GM06990 (cell line): ENCODE measurements around the gene SRXN1.

ENCODE experiments used
- DNase-seq: peaks from one replicate; pipeline ENCODE4 v3.0.0-alpha.2; 2011; ENCODE audit not compliant: insufficient read length; ENCODE audit errors: extremely low read depth
- H3K27me3 ChIP-seq: replicated peaks from 2 replicates; pipeline ENCODE4 v1.6.0; 2011; ENCODE audit warnings: low read length; ENCODE audit not compliant: control insufficient read depth, insufficient read depth
- H3K36me3 ChIP-seq: 2 replicates; pipeline ENCODE4 v1.5.1; 2011; ENCODE audit warnings: low read length; ENCODE audit not compliant: control insufficient read depth, insufficient read depth
- H3K4me3 ChIP-seq: replicated peaks from 2 replicates; pipeline ENCODE4 v1.5.1; 2011; ENCODE audit warnings: low read depth, mild to moderate bottlenecking, control low read depth, low read length
- CTCF ChIP-seq: IDR thresholded peaks from 2 replicates; pipeline ENCODE4 v1.5.1; 2011; ENCODE audit warnings: low read length, control low read depth, mild to moderate bottlenecking, inconsistent platforms; ENCODE audit not compliant: insufficient read depth, poor library complexity, severe bottlenecking

SRXN1 gene

DNA sequence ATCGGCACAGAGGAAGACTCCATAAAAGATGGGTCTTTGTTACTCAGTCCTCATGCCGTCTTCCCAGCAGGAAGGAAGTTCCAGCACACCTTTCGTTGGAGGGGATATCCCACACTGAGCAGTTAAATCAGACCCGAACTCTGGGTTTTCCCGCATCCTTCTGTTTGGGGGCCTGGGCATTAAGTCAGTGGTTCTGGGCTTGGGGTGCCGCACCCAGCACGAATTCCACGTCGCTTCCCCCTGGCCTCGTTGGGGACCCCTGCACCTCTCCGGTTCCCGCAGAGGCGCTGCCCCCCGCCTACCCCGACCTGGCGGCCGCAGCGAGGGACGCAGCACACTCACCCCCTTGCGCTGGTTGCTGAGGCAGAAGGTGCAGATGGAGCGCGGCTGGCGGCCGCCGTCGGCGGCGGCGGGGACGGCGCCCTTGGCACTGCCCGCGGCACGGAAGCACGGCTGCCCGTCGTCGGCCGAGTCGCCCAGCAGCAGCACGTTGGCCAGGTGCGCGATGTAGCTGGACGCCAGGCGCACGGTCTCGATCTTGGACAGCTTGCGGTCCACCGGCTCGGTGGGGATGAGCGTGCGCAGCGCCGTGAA, 43.5 kb downstream of the SRXN1 start:
- Histone ChIP-seq H3K4me3 (no peak overlapping the region), H3K36me3 (no peaks in the 10 kb centered on the region), H3K27me3 (peaks cover 1% of the 10 kb centered on the region; the same call in 1 of the 2 replicates)
- no peak for TF ChIP-seq CTCF
- DNase-seq, result no peak

DNA sequence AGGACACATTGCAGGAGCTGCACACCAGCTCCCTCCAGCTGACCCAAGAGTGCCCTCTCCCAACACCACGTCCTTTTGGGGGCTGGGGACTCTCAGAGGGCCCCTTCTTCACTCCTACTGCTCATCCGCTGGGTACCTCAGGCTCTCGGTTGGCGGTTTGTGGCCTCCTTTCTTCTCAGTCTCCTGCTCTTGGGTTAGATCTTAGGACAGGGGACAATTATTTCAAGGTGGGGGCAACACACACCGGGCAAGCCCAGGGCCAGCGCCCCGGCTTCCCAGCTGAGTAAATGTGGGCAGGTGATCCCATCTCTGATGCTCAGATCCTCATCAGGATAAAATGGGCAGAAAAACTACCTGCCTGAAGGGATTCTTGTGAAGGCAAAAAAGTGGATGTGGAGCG, 44.0 kb downstream of the SRXN1 start:
- DNase-seq, result no peak
- Histone ChIP-seq H3K36me3 (no peaks in the 10 kb centered on the region), H3K27me3 (peaks cover 1% of the 10 kb centered on the region; the same call in 1 of the 2 replicates), H3K4me3 (no peak overlapping the region)
- no peak for TF ChIP-seq CTCF

GRCh38 chr20:607476-607875, 45.5 kb downstream of the SRXN1 start:
- Histone ChIP-seq H3K36me3 (no peaks in the 10 kb centered on the region), H3K27me3 (no peaks in the 10 kb centered on the region; the same call in 1 of the 2 replicates), H3K4me3 (no peak overlapping the region)
- DNase-seq, result no peak
- TF ChIP-seq CTCF, result no peak

- H3K4me3 ChIP-seq, result no peak overlapping the region
- H3K27me3 ChIP-seq, result no peaks in the 10 kb centered on the region; the same call in 1 of the 2 replicates
- no peak for TF ChIP-seq CTCF
- H3K36me3 ChIP-seq, result no peaks in the 10 kb centered on the region
- no peak for DNase-seq
Measured at GRCh38 chr20:605237-605636, 47.8 kb downstream of the SRXN1 start.

GRCh38 chr20:603116-603640, 49.8 kb downstream of the SRXN1 start:
- H3K36me3 ChIP-seq, result no peaks in the 10 kb centered on the region
- H3K4me3 ChIP-seq, result no peak overlapping the region
- no peak for DNase-seq
- no peak for TF ChIP-seq CTCF
- no peaks in the 10 kb centered on the region; the same call in 1 of the 2 replicates for H3K27me3 ChIP-seq
